Prostate gland (tissue), 2 donors: Measurements from ENCODE around the gene ST7.

Experiments used
- CTCF ChIP-seq, 4 experiments: fragments of 200-600 bp in 2 of 4; fragments of 450-650 bp in 2 of 4; sonication (generic) in 2 of 4; IDR thresholded peaks; 1 replicate in 3 of 4; 2 replicates in 1 of 4; pipeline ENCODE4 v1.5.1; 2016 to 2019; ENCODE audit warnings: antibody characterized with exemption in 4 of 4, mild to moderate bottlenecking in 2 of 4, moderate library complexity in 2 of 4
- POLR2A ChIP-seq: fragments of 450-650 bp; IDR thresholded peaks from one replicate; pipeline ENCODE4 v1.6.1; 2016; ENCODE audit warnings: antibody characterized with exemption, mild to moderate bottlenecking
- POLR2AphosphoS5 ChIP-seq: sonication (generic); formaldehyde crosslinking; IDR thresholded peaks from one replicate; pipeline ENCODE4 v1.6.1; 2017; ENCODE audit warnings: antibody characterized with exemption

GRCh38 chr7:116977172-116977571 lies 23.9 kb downstream of the ST7 start:
- TF ChIP-seq CTCF (IDR thresholded peaks at IDR 0.05) (no peak), POLR2A (no peak), POLR2AphosphoS5 (no peak)
